T-helper 2 cell treated with Interferon-gamma antibody and Interleukin-4, amounts not matched to agents 100 ng/mL and 5 ng/mL, for 36 hours (primary cell): ENCODE results near the gene CFAP20. TPM values are rescaled to one million over a fixed set of nuclear protein-coding genes. Genes with fewer than 3 reads are reported as not detected.

Source experiments
- intact Hi-C: fragments of 100-400 bp; cut with micrococcal nuclease; formaldehyde crosslinking; loops from one replicate; pipeline ENCODE4 v1.15.1; 2023
- total RNA-seq: library from RNA; stranded (reverse); gene quantifications from 2 replicates; pipeline ENCODE4 v1.2.3, GENCODE V29; 2022

The CFAP20 gene
- total RNA-seq = 43.8 and 44.3 TPM in 2 replicates

GRCh38 chr16:58129097-58129936, at the start of gene CFAP20:
Gene CFAP20 (minus strand): TSS chr16:58129381. CDS start chr16:58129115, 266 bp downstream.
- intact Hi-C loops = loop anchor here (1.0 to 10.0 kb wide), 9 partner anchors 69 to 593 kb away; partner anchors contain the start of genes CCDC102A, CSNK2A2, GINS3 and KATNB1

- intact Hi-C loops = no loop called here
These were observed 48.2 kb upstream of the CFAP20 start for GRCh38 chr16:58177353-58177710.

- intact Hi-C loops = no loop called here
These were observed 47.6 kb upstream of the CFAP20 start for GRCh38 chr16:58176608-58177352.

GRCh38 chr16:58170223-58170622, 41.0 kb upstream of the CFAP20 start:
- intact Hi-C loops = no loop called here

GRCh38 chr16:58160855-58161254, 31.7 kb upstream of the CFAP20 start:
- intact Hi-C loops = no loop called here

- intact Hi-C loops = no loop called here
These were observed 29.5 kb upstream of the CFAP20 start for GRCh38 chr16:58158725-58159124.

GRCh38 chr16:58157951-58158540, 28.9 kb upstream of the CFAP20 start:
- intact Hi-C loops = no loop called here

- intact Hi-C loops = no loop called here
These were observed 28.1 kb upstream of the CFAP20 start for GRCh38 chr16:58157239-58157638.

GRCh38 chr16:58155839-58156238, 26.7 kb upstream of the CFAP20 start:
- intact Hi-C loops = no loop called here

GRCh38 chr16:58154345-58154744, 25.2 kb upstream of the CFAP20 start:
- intact Hi-C loops = no loop called here

- intact Hi-C loops = no loop called here
These were observed 23.2 kb upstream of the CFAP20 start for GRCh38 chr16:58152246-58152868.

- intact Hi-C loops = no loop called here
These were observed 19.3 kb upstream of the CFAP20 start for GRCh38 chr16:58148526-58148925.

- intact Hi-C loops = no loop called here
These were observed 18.9 kb upstream of the CFAP20 start for GRCh38 chr16:58148099-58148498.

- intact Hi-C loops = no loop called here
These were observed 9.7 kb upstream of the CFAP20 start for GRCh38 chr16:58138852-58139251.

GRCh38 chr16:58137581-58137980, 8.4 kb upstream of the CFAP20 start:
- intact Hi-C loops = no loop called here

GRCh38 chr16:58128711-58129096, 477 bp downstream of the CFAP20 start:
- intact Hi-C loops = loop anchor here (1.0 to 10.0 kb wide), 9 partner anchors 70 to 592 kb away; partner anchors contain the start of genes CCDC102A, CSNK2A2, GINS3 and KATNB1

- intact Hi-C loops = loop anchor here (2.0 to 10.0 kb wide), 3 partner anchors 103 to 313 kb away; partner anchors contain the start of gene MMP15
These were observed 975 bp downstream of the CFAP20 start for GRCh38 chr16:58128181-58128631.

- intact Hi-C loops = loop anchor here (2.0 to 10.0 kb wide), 3 partner anchors 103 to 313 kb away; partner anchors contain the start of gene MMP15
These were observed 1.5 kb downstream of the CFAP20 start for GRCh38 chr16:58127634-58128033.

GRCh38 chr16:58127033-58127556, 2.1 kb downstream of the CFAP20 start:
- intact Hi-C loops = loop anchor here (10.0 kb wide), 2 partner anchors 232 to 312 kb away; no protein-coding TSS in a partner anchor

- intact Hi-C loops = loop anchor here (10.0 kb wide), 2 partner anchors 232 to 312 kb away; no protein-coding TSS in a partner anchor
These were observed 2.7 kb downstream of the CFAP20 start for GRCh38 chr16:58126451-58126961.
